H1 (cell line): ENCODE measurements around the gene HS1BP3.

ENCODE experiments used
- EZH2 ChIP-seq: fragments of 200-600 bp; sonication (generic); IDR thresholded peaks from 2 replicates; pipeline ENCODE4 v1.7.1; 2012; ENCODE audit warnings: low read depth, mild to moderate bottlenecking, moderate library complexity, low read length, inconsistent platforms; ENCODE audit not compliant: severe bottlenecking
- FOSL1 ChIP-seq: IDR thresholded peaks from 2 replicates; pipeline ENCODE4 v1.6.1; 2011; ENCODE audit warnings: mild to moderate bottlenecking, low read depth, low read length, moderate library complexity; ENCODE audit not compliant: insufficient read depth
- POLR2A ChIP-seq, 2 experiments: IDR thresholded peaks; 1 replicate in 1 of 2; 2 replicates in 1 of 2; pipeline ENCODE4 v1.6.1; 2011; ENCODE audit warnings: low read depth in 2 of 2, low read length in 2 of 2, mild to moderate bottlenecking in 2 of 2; ENCODE audit errors: control extremely low read depth in 1 of 2
- RAD21 ChIP-seq, 2 experiments: IDR thresholded peaks in 1 of 2; conservative IDR thresholded peaks in 1 of 2; 2 replicates each; pipeline ENCODE4 v1.6.1; 2011; ENCODE audit warnings: low read depth in 2 of 2, low read length in 2 of 2, improper control_type of control experiment in 1 of 2, inconsistent platforms in 1 of 2, mild to moderate bottlenecking in 1 of 2, moderate library complexity in 1 of 2
- ZNF274 ChIP-seq: IDR thresholded peaks from 2 replicates; pipeline ENCODE4 v1.7.0; 2012; ENCODE audit warnings: low read length, borderline replicate concordance; ENCODE audit errors: extremely low read depth

DNA sequence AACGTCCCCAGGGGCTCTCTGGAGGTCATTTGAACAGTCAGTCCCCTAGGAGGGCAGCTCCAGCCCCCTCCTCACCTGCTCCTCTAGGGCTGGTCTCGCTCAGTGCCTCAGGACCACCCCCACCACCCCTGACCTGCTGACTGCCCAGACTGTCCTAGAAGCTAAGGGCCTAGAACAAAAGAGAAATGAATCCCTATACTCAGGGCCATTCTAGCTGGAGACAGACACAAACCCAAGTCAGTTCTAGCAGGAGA lies 83.0 kb downstream of the HS1BP3 start:
- TF ChIP-seq RAD21 (IDR thresholded peaks at IDR 0.05 in 1 of 2, conservative IDR thresholded peaks at IDR 0.05 in 1 of 2; ENCODE audit: low read depth in 2 of 2, low read length in 2 of 2): no peak
- TF ChIP-seq POLR2A (IDR thresholded peaks at IDR 0.05; ENCODE audit: control extremely low read depth in 1 of 2, low read depth in 2 of 2, low read length in 2 of 2): no peak
- TF ChIP-seq ZNF274: no peak
- no peak for TF ChIP-seq FOSL1
- no peak for TF ChIP-seq EZH2
